ENCODE results near the gene JAML. TPM values are rescaled to one million over a fixed set of nuclear protein-coding genes. Genes with fewer than 3 reads are reported as not detected.

JAML gene
- total RNA-seq, 1 donor from 2014 or later, result 0.09 TPM

DNA sequence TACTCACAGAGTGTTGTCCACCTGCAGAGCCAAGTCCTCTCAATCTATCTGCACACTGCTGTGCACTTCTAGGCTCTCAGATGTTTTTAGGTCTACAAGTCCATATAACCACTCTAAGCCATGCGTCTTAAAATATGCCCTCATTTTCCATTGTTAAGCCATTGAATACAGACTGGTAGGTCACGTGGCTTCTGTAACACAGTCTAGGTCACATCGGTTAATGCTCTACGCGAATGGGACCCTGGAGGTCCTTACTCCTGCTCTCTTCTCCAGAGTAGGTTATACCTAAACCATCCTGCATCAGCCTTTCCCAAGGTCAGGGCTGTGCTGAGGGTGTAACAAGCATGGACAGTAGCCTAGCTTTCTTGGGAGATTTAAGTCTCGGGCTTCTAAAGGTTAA is 819 bp downstream of the JAML start:
- H3K4me2 ChIP-seq, result no peak overlapping the region
- TF ChIP-seq, protein P1, sequence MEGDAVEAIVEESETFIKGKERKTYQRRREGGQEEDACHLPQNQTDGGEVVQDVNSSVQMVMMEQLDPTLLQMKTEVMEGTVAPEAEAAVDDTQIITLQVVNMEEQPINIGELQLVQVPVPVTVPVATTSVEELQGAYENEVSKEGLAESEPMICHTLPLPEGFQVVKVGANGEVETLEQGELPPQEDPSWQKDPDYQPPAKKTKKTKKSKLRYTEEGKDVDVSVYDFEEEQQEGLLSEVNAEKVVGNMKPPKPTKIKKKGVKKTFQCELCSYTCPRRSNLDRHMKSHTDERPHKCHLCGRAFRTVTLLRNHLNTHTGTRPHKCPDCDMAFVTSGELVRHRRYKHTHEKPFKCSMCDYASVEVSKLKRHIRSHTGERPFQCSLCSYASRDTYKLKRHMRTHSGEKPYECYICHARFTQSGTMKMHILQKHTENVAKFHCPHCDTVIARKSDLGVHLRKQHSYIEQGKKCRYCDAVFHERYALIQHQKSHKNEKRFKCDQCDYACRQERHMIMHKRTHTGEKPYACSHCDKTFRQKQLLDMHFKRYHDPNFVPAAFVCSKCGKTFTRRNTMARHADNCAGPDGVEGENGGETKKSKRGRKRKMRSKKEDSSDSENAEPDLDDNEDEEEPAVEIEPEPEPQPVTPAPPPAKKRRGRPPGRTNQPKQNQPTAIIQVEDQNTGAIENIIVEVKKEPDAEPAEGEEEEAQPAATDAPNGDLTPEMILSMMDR (IDR thresholded peaks at IDR 0.05), result no peak
- DNase-seq (ENCODE audit: low spot score), result no peak
- Mint-ChIP-seq H3K27me3 (ENCODE audit: insufficient read depth, low read depth) (peaks cover 2% of the 10 kb centered on the region), H3K27ac (no peak overlapping the region), H3K36me3 (no peaks in the 10 kb centered on the region), H3K4me1 (no peaks in the 10 kb centered on the region), H3K4me3 (no peak overlapping the region), H3K9me3 (no peaks in the 10 kb centered on the region)
- H3K27me3 ChIP-seq, result peaks cover 4% of the 10 kb centered on the region
- no peak overlapping the region for H3K4me3 ChIP-seq
- no peaks in the 10 kb centered on the region for H3F3A ChIP-seq (ENCODE audit: low read depth)
- H3K9ac ChIP-seq, result no peak overlapping the region
- no peaks in the 10 kb centered on the region for H3K4me1 ChIP-seq
- H4K20me1 ChIP-seq (ENCODE audit: low read depth), result no peaks in the 10 kb centered on the region
- no peaks in the 10 kb centered on the region for H3K79me2 ChIP-seq (ENCODE audit: low read depth)
- H3K36me3 ChIP-seq, result no peaks in the 10 kb centered on the region
- H2AFZ ChIP-seq (replicated peaks), result no peak overlapping the region
- no peak overlapping the region for H3K27ac ChIP-seq
- no peaks in the 10 kb centered on the region for H3K9me3 ChIP-seq (ENCODE audit: low read depth)

DNA sequence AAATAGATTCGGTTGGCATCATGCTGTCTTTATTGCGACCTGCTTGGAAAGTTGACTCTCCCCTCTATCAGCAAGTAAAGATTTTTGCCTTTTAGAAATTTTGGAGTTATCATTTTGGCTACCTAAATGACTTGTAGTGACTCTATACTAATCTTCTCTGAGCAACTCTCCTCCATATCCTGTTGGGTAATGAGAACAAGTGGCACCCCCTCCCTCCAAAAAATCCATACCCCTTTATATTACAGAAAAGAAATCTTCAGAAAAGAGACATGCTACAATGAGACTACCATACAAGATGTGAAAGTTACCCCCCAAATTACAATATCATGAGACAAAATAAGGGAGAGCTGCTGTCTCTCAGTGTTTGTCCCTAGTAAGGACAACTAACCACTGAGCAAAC is 1.2 kb downstream of the JAML start:
- no peaks in the 10 kb centered on the region for H3K4me1 Mint-ChIP-seq
- H3K4me3 Mint-ChIP-seq, result no peak overlapping the region
- H3K79me2 ChIP-seq (ENCODE audit: low read depth), result no peaks in the 10 kb centered on the region
- no peak overlapping the region for H3K9ac ChIP-seq
- DNase-seq (ENCODE audit: low spot score), result no peak
- no peak overlapping the region for H3K4me3 ChIP-seq
- peaks cover 4% of the 10 kb centered on the region for H3K27me3 ChIP-seq
- H3K9me3 ChIP-seq (ENCODE audit: low read depth), result no peaks in the 10 kb centered on the region
- no peaks in the 10 kb centered on the region for H3K36me3 ChIP-seq
- H3K9me3 Mint-ChIP-seq, result no peaks in the 10 kb centered on the region
- no peaks in the 10 kb centered on the region for H3K4me1 ChIP-seq
- H3K36me3 Mint-ChIP-seq, result no peaks in the 10 kb centered on the region
- no peaks in the 10 kb centered on the region for H4K20me1 ChIP-seq (ENCODE audit: low read depth)
- TF ChIP-seq, protein P1 (IDR thresholded peaks at IDR 0.05), result no peak
- TF ChIP-seq EZH2phosphoT487 (IDR thresholded peaks at IDR 0.05) (no peak), EZH2 (IDR thresholded peaks at IDR 0.05) (no peak)
- no peak overlapping the region for H3K27ac Mint-ChIP-seq
- H3F3A ChIP-seq (ENCODE audit: low read depth), result no peaks in the 10 kb centered on the region
- no peak overlapping the region for H2AFZ ChIP-seq (replicated peaks)
- peaks cover 2% of the 10 kb centered on the region for H3K27me3 Mint-ChIP-seq (ENCODE audit: insufficient read depth, low read depth)
- no peak overlapping the region for H3K27ac ChIP-seq
- H3K4me2 ChIP-seq, result no peak overlapping the region

DNA sequence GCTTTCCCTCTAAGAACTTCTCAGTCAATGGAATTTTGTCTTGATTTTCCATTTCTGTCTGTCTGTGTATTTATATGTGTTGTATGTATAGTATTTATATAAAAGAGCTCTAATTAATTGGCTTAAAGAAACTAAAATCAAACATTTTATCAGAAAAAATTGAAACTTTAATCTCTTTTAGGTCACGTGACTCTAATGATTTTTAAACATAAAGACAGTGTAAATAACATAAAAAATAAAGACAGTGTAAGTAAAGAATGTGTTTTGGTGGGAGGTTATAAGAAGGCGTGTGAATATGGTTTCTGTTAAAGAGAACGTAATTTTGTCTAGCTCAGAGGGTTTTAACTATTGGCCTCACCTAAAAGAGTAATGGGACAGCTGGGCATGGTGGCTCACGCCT is 2.4 kb downstream of the JAML start:
- no peaks in the 10 kb centered on the region for H3K36me3 Mint-ChIP-seq

More for the DNA sequence above, 2.4 kb downstream of the JAML start:
- no peak for DNase-seq (ENCODE audit: low spot score)
- no peaks in the 10 kb centered on the region for H3K36me3 ChIP-seq
- no peaks in the 10 kb centered on the region for H3K9me3 Mint-ChIP-seq
- no peak overlapping the region for H3K9ac ChIP-seq
- H3K4me3 Mint-ChIP-seq, result no peak overlapping the region
- peaks cover 2% of the 10 kb centered on the region for H3K27me3 Mint-ChIP-seq (ENCODE audit: insufficient read depth, low read depth)
- H2AFZ ChIP-seq (replicated peaks), result no peak overlapping the region
- no peaks in the 10 kb centered on the region for H3K4me1 ChIP-seq
- no peak overlapping the region for H3K4me3 ChIP-seq
- peaks cover 4% of the 10 kb centered on the region for H3K27me3 ChIP-seq
- H3K27ac ChIP-seq, result no peak overlapping the region
- H3K4me2 ChIP-seq, result no peak overlapping the region
- TF ChIP-seq EZH2 (IDR thresholded peaks at IDR 0.05), result no peak
- no peak for TF ChIP-seq EZH2phosphoT487 (IDR thresholded peaks at IDR 0.05)
- TF ChIP-seq, protein P1 (IDR thresholded peaks at IDR 0.05), result no peak
- H3K9me3 ChIP-seq (ENCODE audit: low read depth), result no peaks in the 10 kb centered on the region
- H3K4me1 Mint-ChIP-seq, result no peaks in the 10 kb centered on the region
- H3F3A ChIP-seq (ENCODE audit: low read depth), result no peaks in the 10 kb centered on the region
- no peak overlapping the region for H3K27ac Mint-ChIP-seq
- H4K20me1 ChIP-seq (ENCODE audit: low read depth), result no peaks in the 10 kb centered on the region
- no peaks in the 10 kb centered on the region for H3K79me2 ChIP-seq (ENCODE audit: low read depth)
